T-helper 2 cell treated with Interferon-gamma antibody and Interleukin-4, amounts not matched to agents 5 μg/mL and 100 μg/mL, for 36 hours (primary cell): ENCODE measurements around the gene CSAD.
A peak's percentile ranks its signal among the peaks of the same experiment; 100 is the strongest.

ENCODE experiments used
- DNase-seq: peaks from one replicate; pipeline ENCODE4 v3.0.0; 2021; ENCODE audit warnings: low spot score
- H3K27ac Mint-ChIP-seq: one replicate; pipeline ENCODE4 v1.8.0; 2021; ENCODE audit warnings: mild to moderate bottlenecking, mixed read lengths
- H3K27me3 Mint-ChIP-seq: one replicate; pipeline ENCODE4 v1.8.0; 2021; ENCODE audit warnings: low read depth, mixed read lengths
- H3K36me3 Mint-ChIP-seq: one replicate; pipeline ENCODE4 v1.8.0; 2021; ENCODE audit warnings: low read depth, mixed read lengths
- H3K4me1 Mint-ChIP-seq: one replicate; pipeline ENCODE4 v1.8.0; 2021; ENCODE audit warnings: low read depth, mixed read lengths
- H3K4me3 Mint-ChIP-seq: one replicate; pipeline ENCODE4 v1.8.0; 2022; ENCODE audit warnings: mild to moderate bottlenecking, moderate library complexity, mixed read lengths
- H3K9me3 Mint-ChIP-seq: one replicate; pipeline ENCODE4 v1.8.0; 2021; ENCODE audit warnings: mixed read lengths

Gene CSAD, protein sequence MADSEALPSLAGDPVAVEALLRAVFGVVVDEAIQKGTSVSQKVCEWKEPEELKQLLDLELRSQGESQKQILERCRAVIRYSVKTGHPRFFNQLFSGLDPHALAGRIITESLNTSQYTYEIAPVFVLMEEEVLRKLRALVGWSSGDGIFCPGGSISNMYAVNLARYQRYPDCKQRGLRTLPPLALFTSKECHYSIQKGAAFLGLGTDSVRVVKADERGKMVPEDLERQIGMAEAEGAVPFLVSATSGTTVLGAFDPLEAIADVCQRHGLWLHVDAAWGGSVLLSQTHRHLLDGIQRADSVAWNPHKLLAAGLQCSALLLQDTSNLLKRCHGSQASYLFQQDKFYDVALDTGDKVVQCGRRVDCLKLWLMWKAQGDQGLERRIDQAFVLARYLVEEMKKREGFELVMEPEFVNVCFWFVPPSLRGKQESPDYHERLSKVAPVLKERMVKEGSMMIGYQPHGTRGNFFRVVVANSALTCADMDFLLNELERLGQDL

DNA sequence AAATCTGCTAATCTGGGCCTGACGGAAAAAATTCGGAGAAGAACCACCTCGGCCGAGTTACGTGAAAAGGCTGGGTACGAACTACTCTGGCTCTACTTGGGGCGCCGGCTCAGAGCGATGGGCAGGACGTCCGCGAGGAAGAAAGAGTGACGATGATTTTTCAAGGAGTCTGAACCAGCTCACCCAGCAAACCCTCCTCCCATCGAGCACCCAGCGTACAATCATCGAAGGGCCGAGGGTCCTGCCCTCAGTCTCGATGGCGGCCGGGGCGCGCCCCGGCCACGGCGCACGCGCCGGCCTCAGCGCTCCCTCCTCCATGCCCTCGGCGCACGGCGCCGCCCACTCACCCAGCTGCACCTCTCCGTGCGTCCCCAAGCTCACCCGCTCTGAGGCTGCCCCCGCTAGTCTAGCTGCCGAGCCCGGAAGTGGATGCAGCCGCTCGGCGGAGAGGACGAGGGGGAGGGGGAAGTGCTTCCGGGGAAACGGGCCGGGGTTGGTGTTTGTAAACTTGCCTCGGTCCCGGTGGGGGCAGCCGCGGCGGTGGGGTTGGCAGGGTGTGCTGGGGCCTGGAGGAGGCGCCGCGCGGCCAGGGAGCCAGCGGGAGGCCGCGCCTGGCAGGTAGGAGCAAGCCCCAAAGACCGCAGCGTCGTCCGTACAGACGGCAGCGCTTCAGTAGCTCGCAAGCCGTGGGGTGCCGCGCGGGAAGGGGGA, at the start of gene CSAD, which contains the start of gene ZNF740:
Gene CSAD (minus strand): TSS at position 706 of the 711 bp plus-strand sequence. CDS start 7,455 bp downstream, outside the sequence.
Gene ZNF740 (plus strand): TSS at position 503 of the 711 bp plus-strand sequence. CDS start 1,262 bp downstream, outside the sequence.
- Mint-ChIP-seq H3K27me3 (no peaks in the 10 kb centered on the region), H3K36me3 (peaks cover 31% of the 10 kb centered on the region), H3K4me3 (peak within 1 kb of the TSS; percentile 88), H3K4me1 (peaks cover 36% of the 10 kb centered on the region), H3K27ac (peak within 1 kb of the TSS; percentile 92), H3K9me3 (no peaks in the 10 kb centered on the region)
- DNase-seq: peak; percentile 98

DNA sequence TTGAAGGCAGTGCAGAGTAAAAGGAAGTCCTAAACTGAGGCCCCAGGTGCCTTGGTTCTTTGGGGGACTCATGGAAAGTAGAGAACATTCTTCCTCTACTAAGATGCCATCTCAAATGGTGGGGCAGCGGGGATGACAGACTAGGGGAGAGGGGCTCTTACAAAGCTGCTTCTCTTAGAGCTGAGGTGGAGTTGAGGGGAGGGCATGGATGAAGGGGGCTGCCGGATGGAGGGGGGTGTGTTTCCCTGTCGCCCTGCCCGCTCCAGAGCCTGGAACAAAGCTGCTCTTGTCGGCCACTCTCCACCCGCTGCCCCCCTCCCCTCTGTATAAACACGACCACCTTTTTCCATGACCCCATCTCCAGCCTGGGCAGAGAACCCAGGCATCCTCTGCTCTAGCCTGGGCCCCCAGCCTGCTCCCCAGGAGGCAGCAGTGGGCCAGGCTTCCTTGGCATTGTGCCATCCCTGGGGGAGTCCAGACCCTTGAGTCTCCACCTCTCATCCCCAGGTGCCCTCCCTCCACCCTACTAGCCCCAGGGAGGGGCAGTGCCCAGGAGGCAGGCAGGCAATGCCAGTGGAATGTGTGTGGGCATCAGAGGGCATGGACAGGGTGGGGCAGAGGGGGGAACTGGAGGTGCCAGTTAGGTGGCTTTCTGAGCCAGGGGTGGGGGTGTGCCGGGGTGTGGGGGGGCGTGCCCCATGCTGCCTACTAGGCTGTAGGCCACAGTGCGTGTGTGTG, 49.6 kb upstream of the CSAD start:
- no peak for DNase-seq
- Mint-ChIP-seq H3K27ac (no peak overlapping the region), H3K4me1 (peaks cover 27% of the 10 kb centered on the region), H3K4me3 (no peak overlapping the region), H3K27me3 (no peaks in the 10 kb centered on the region), H3K9me3 (no peaks in the 10 kb centered on the region), H3K36me3 (peaks cover 7% of the 10 kb centered on the region)

DNA sequence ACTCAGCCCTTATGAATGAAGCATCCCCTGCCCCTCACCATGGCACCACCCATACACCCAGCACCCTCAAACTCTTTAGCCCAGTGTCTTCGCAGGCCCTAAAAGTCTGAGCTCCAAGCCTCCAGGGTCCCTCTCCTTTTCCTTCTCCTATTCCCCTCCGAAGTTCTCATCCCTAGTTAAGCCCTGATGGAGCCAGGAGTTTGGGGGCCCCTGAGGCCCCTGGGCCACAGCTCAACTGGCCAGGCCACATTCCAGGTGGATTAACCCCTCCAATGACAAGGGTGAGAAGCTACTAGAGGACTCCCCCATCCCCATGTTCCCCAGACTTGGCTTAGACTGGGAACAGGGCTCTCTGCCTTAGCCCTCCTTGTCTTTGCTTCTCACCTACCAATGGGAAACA, 48.7 kb upstream of the CSAD start:
- Mint-ChIP-seq H3K27ac (no peak overlapping the region), H3K4me3 (no peak overlapping the region), H3K4me1 (peaks cover 32% of the 10 kb centered on the region)

DNA sequence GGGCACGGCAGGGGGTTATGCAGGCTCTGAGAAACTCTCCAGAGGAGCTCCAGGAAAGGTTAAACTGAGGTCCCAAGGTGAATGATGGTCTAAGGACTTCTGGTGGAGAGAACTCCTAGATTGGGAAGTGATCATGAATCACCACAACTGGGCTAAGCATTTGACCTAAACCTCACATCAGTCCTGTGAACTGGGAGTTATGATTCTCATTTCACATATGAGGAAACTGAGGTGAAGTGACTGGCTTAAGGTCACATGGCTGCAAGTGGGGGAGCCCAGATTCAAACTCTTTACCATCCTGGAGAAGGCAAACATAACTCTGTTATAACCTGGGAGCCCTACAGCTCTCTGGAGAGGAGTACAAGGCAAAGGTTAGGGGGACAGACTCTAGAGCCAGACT, 47.1 kb upstream of the CSAD start:
- Mint-ChIP-seq H3K9me3 (no peaks in the 10 kb centered on the region), H3K27me3 (no peaks in the 10 kb centered on the region), H3K27ac (no peak overlapping the region), H3K4me1 (peaks cover 37% of the 10 kb centered on the region), H3K4me3 (no peak overlapping the region), H3K36me3 (peaks cover 11% of the 10 kb centered on the region)
- no peak for DNase-seq

More for the DNA sequence above, 48.7 kb upstream of the CSAD start:
- Mint-ChIP-seq H3K27me3 (no peaks in the 10 kb centered on the region), H3K36me3 (peaks cover 11% of the 10 kb centered on the region), H3K9me3 (no peaks in the 10 kb centered on the region)
- DNase-seq: no peak

DNA sequence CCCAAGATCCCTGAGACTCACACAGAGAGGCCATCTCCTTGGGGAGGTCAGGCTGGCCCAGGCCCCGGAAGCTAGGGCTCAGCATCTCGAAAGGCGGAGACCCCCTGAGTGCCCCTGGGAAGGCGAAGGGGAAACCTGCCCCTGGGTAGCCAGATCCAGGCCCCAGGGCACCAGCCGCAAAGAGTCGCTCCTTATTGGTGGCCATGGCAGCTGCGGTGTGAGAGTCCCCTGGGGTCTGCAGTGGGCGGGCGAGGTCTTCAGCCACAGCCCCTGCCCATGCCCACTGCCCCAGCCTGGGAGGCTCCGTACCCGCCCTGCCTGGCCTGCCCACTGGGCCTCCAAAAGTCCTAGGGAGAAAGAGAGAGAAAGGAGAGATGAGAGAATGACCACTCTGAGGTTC, 46.6 kb upstream of the CSAD start:
- Mint-ChIP-seq H3K27ac (no peak overlapping the region), H3K4me1 (peaks cover 37% of the 10 kb centered on the region), H3K9me3 (no peaks in the 10 kb centered on the region), H3K36me3 (peaks cover 11% of the 10 kb centered on the region), H3K4me3 (no peak overlapping the region), H3K27me3 (no peaks in the 10 kb centered on the region)
- DNase-seq: no peak

GRCh38 chr12:53226815-53227214, 46.1 kb upstream of the CSAD start:
- Mint-ChIP-seq H3K36me3 (peaks cover 11% of the 10 kb centered on the region), H3K9me3 (no peaks in the 10 kb centered on the region), H3K4me1 (peaks cover 40% of the 10 kb centered on the region), H3K27ac (no peak overlapping the region), H3K27me3 (no peaks in the 10 kb centered on the region), H3K4me3 (no peak overlapping the region)
- no peak for DNase-seq

DNA sequence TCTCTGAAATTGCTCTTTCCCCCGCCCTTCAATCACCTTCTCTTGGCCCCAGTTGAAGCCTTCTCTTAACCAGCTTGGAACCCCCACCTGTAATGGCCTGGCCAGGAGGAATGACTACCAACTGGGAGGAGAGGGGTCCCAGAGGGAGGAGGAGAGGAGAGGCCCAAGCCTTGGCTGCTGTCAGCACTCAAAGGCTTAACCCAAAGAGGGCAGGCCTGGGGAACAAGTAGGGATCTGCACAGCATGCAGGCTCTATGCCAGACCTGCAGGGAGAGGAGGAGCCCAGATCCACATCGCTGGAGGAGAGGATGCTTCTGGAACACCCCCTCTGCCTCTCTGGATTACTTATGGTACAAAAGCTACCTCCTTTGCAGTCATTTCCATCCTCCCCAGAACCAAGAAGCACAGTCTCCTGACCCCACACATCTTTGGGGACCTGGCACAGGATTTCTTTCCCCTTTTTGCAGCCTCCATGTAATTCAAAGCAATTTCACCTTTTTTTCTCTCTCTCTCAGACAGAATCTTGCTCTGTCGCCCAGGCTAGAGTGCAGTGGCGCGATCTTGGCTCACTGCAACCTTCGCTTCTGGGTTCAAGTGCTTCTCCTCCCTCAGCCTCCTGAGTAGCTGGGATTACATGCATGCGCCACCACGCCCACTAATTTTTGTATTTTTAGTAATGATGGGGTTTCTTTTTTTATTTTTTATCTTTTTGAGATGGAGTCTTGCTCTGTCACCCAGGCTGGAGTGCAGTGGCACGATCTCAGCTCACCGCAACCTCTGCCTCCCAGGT, 45.1 kb upstream of the CSAD start:
- DNase-seq: no peak
- H3K4me1 Mint-ChIP-seq: peaks cover 41% of the 10 kb centered on the region
- peaks cover 11% of the 10 kb centered on the region for H3K36me3 Mint-ChIP-seq
- no peaks in the 10 kb centered on the region for H3K27me3 Mint-ChIP-seq
- H3K4me3 Mint-ChIP-seq: no peak overlapping the region
- peak overlapping the region; percentile 22 for H3K27ac Mint-ChIP-seq
- H3K9me3 Mint-ChIP-seq: no peaks in the 10 kb centered on the region

DNA sequence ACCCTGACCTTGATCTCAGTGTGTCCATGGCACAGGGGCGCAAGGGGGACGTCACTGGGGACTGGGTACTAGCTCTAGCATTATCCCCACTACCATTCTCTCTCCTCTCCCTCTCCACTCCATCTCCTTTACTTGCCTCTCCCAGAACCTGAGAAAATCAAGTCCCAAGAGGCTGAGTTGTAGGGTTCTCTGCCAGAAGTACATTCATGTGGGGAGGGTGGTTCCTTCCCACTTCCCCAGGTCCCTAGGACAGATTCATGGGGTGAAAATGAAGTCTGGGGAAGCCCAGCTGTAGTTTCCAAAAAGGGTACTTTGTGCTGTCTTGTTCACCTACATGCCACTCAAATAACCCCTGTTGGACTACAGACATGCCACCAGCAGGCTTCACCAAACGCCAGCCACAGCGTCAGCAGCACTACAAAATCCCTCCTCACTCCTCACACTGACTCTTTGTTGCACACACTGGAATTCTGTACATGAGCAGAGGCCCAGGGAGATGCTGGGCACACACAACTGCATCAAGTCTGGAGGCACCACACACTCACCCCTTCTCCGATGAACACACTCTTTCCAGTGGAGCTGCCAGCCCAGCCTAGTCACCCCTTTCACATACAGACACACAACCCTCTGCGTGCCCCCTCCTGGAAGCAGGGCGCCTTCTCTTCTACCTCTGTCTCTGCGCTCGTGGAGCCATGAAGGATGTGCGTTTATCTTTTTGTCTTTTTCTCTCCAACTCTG, 44.3 kb upstream of the CSAD start:
- no peak for DNase-seq
- Mint-ChIP-seq H3K27ac (peak overlapping the region; percentile 39), H3K4me1 (peaks cover 41% of the 10 kb centered on the region), H3K36me3 (peaks cover 11% of the 10 kb centered on the region), H3K9me3 (no peaks in the 10 kb centered on the region), H3K27me3 (no peaks in the 10 kb centered on the region), H3K4me3 (peak overlapping the region; percentile 22)

GRCh38 chr12:53224061-53224896, 43.6 kb upstream of the CSAD start:
- Mint-ChIP-seq H3K27ac (peak overlapping the region; percentile 61), H3K36me3 (peaks cover 15% of the 10 kb centered on the region), H3K9me3 (no peaks in the 10 kb centered on the region), H3K4me1 (peaks cover 43% of the 10 kb centered on the region), H3K4me3 (peak overlapping the region; percentile 51), H3K27me3 (no peaks in the 10 kb centered on the region)
- DNase-seq: no peak

GRCh38 chr12:53223389-53224060, 42.8 kb upstream of the CSAD start:
- Mint-ChIP-seq H3K4me3 (peak overlapping the region; percentile 81), H3K36me3 (peaks cover 16% of the 10 kb centered on the region), H3K27ac (peak overlapping the region; percentile 74), H3K9me3 (no peaks in the 10 kb centered on the region), H3K4me1 (peaks cover 45% of the 10 kb centered on the region), H3K27me3 (no peaks in the 10 kb centered on the region)
- DNase-seq: no peak

GRCh38 chr12:53222806-53223261, 42.1 kb upstream of the CSAD start:
- peaks cover 18% of the 10 kb centered on the region for H3K36me3 Mint-ChIP-seq
- H3K4me3 Mint-ChIP-seq: peak overlapping the region; percentile 81
- peak overlapping the region; percentile 74 for H3K27ac Mint-ChIP-seq
- no peaks in the 10 kb centered on the region for H3K9me3 Mint-ChIP-seq
- DNase-seq: no peak
- H3K4me1 Mint-ChIP-seq: peaks cover 45% of the 10 kb centered on the region
- H3K27me3 Mint-ChIP-seq: no peaks in the 10 kb centered on the region
